D341Med (cell line): ENCODE data around the gene TIAL1.
"Not testable (repeated sequence)": the region's sequence is repeated elsewhere in the genome, so short reads cannot be mapped to it uniquely, and the experiment has no call there.

Experiments
- DNase-seq: peaks from one replicate; pipeline ENCODE4 v3.0.0; 2012; ENCODE audit warnings: low spot score

Gene TIAL1

DNA sequence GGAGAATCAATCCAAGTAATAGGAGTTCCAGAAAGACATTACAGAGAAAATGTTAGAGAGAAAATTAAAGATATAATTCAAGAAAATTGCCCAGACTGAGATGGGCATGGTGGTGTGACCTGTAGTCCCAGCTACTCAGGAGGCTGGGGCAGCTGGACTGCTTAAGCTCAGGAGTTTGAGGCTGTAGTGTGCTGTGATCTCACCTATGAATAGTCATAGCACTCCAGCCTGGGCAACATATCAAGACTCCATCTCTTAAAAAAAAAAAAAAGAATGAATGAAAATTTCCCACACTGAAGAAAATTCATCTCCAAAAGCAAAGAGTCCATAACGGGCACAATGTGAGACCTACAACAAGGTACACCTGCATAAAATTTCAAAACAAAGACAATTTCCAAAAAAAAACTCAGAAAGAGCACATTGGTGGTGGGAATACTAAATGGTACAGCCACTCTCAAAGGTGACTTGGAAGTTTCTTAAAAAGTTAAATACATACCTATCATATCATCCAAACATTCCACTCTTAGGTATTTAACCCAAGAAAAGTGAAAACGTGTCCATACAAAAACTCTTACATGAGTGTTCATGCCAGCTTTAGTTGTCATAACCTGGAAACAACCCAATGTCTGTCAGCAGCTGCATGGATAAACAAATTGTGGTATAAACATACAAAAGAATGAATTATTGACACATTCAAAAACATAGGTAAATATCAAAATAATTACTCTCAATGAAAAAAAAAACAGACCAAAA is 47.3 kb downstream of the TIAL1 start:
- DNase-seq: no peak

GRCh38 chr10:119546009-119546408 is 50.8 kb downstream of the TIAL1 start:
- DNase-seq: no peak

GRCh38 chr10:119545310-119545709 is 51.5 kb downstream of the TIAL1 start:
- DNase-seq: no peak

DNA sequence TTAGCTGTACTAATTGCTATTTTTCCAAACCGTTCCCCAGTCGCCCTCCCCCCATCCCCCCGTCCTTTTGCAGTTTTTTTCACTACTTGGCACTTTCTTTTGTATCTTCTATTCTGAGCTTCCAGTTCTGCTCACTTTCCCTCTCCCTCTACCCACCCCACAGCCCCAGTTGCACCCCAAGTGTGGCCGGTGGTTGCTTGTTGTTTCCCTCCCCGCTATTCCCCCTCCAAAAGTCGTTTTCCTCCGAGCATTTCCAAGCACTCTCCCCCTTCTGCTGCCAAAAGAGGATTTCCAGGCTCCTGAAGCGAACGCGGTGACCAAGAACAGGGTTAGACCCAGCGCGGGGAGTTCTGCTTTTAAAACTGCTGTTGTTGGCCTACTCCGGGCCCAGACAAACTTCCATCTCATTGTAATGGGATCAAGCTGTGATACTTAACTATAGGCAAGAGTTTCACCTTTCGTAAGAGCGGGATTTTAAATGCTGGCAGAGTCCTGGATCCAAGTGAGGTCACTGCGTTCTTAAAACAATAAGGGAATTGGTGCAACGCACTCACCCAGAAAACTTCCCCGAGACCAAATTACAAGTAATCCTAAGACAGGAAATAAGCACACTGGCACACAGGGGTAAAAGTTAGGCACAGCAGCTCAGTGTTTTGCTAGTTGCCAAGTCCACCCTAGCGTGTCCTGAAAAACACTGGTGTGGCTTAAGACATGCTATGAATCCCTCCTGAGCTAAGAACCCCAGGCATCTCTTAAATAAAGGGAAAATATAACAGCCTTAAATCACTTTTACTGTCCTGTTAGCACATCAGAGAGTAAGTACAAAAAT is 52.7 kb downstream of the TIAL1 start:
- no peak for DNase-seq

DNA sequence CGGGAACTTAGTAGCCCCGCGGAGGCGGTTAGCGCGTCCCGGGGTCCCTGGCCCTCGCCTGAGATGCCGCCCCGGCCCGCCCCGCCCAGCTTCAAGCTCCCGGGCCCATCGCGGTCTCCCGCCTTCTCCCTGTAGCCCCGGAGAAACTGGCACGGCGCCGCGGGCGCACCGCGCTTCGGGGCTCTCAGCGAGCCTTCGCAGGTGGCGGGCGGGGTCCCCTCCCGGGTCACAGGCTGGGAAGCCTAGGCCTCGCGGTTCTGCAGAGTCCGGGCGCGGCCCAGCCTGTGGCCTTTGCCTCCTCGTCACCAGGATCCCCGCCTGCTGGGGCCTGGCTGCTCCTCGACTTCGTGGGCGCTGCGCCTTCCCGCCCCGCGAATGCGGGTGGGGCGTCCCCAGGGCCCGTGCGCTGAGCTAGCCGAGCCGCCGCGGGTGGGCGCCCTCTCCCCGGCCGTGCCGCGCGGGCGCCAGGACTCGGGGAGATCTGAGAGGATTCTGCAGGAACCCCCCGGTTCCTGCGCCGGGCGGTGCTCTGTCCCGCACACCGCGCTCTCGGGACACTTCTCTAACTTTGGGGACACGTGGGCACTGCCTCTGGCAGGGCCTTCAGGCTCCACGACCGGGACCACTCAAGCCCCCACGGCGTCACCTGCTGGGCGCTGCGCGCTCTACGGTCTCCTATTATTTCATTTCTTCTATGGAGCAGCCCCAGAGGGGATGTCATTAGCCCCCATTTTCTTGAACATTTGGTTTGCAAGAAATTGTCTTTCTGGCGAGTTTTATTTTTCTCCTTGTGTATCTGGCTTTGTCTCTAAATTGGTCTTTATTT is 53.6 kb downstream of the TIAL1 start:
- DNase-seq: peak; percentile 73

GRCh38 chr10:119542357-119542987 is 54.3 kb downstream of the TIAL1 start, which contains the start of gene RGS10:
TSS of gene RGS10 (minus strand) at chr10:119542719. CDS start at chr10:119542638, 81 bp downstream.
- DNase-seq: peak; percentile 81

DNA sequence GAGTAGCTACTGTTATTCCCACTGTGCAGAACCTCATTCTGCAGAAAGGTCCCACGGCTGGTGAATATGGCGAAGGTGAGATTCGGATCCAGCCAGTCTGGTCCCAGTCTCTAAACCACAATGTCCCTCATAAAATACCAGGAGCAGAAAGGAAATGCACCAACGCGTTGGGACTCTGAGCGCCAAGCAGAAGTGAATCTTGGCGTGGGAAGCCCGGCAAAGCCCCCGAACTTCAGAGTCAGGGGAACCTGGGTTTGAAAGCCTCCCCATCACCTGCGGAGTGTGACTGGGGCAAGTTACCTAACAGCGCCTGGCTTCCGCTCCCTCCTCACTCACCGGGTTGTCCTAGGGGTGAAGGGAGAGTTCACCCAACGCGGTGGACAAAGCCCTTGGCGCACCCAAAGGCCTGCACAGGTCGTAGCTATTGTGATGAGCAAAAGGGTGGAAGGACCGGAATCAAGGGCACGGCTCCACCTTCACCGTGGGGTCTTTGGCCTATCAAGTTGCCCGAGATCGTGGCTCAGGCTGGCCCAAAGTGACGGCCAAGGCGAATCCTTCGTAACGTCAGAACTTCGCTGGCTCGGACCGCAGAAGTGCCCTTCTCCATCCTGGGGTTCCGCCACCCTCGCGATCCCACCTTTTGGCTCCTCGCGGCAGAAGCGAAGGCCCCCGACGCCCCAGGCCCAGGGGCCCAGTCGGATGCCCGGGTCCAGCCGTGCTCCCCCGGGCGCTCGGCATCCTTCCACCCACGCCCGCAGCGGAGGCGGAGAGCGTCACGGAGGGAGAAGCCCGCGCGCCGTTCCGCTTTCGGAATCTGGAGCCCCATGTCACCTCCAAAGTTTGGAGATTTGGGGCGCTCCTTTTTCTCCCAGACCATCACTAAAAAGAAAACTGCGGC is 55.1 kb downstream of the TIAL1 start:
- DNase-seq: no peak

DNA sequence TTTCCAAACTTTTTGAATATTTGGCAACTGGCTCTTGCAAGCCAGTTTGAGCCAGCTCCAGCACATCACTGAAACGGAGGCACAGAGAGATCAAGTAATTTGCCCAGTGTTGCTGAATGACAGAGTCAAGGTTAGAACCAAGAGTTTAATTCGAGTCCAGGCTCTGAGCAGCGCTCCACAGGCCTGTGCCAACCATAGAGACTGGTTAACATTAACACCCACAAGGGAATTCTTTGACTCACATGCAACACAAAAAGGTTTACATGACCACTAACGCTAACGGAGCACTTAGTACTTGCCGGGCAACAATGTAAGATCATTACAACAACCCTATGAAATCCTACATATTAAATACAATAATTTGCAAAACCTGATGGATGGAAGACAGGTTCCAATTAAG is 55.7 kb downstream of the TIAL1 start:
- DNase-seq: no peak

- DNase-seq: no peak
Observed at GRCh38 chr10:119540038-119540437, 56.7 kb downstream of the TIAL1 start.

- no peak for DNase-seq
Observed at GRCh38 chr10:119539359-119539825, 57.4 kb downstream of the TIAL1 start.

DNA sequence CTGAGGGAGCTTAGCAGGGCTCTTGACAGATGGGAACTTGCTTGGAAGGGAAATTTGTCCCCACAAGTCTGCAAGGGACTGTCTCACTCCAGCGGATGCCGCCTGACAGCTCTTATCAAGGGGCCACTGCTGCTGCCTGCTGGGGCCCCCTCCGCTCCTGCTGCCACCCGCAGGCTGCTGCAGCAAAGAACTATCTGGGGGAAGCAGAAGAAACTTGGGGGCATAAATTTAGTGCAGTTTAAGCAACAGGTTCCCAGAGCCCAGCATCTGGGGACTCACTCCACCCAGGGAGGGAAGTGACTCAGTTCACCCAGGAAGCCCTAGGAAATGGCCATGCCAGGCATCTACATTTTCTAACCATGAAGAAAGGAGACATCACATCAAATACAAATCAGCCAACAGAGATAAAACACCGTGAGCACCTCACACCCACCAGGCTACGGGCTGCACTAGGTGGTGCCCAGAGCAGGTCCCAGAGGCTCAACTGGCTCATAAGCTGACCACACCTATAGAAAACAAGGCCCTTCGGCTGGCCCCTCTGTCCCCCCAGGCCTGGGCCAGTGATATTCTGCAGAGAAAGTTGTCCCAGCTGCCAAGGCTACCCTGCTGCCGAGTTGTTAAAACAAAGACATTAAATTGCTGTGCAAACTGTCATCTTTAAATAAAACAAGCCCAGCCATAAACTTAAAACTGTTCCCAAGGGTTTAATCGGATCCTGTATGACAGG is 58.0 kb downstream of the TIAL1 start:
- DNase-seq: no peak

DNA sequence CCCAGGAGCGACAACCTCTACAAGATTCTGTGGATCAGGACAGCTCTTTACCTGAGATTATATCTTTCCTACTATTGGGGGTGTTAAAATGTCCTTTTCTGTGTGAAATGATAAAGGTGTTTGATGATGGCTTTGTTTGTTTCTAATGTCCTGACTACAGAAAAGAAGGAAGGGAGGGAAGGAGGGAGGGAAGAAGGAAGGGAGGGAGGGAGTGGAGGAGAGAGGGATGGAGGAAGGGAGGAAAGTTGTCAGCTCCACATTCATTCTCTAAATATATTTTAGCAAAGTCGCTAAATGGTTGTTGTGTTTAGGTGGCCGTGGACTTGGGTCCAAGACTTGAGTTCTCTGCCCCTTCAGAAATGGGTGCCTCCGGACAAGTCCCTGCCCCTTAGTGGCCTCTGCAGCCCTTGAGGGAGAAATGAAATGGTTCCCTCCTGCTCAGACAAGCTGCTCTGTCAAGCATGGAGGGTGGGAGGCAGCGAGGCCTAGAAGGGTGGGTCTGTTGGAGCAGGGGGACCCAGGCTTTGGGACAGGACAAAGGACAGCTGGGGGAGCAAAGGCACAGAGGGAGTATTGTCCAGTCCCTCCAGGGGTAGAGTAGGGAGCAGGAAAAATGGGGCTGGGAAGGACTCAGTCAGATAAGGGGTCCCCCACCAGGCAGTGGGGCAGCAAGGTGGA is 58.7 kb downstream of the TIAL1 start:
- DNase-seq: no peak

GRCh38 chr10:119536508-119537025 is 60.2 kb downstream of the TIAL1 start:
- DNase-seq: no peak

DNA sequence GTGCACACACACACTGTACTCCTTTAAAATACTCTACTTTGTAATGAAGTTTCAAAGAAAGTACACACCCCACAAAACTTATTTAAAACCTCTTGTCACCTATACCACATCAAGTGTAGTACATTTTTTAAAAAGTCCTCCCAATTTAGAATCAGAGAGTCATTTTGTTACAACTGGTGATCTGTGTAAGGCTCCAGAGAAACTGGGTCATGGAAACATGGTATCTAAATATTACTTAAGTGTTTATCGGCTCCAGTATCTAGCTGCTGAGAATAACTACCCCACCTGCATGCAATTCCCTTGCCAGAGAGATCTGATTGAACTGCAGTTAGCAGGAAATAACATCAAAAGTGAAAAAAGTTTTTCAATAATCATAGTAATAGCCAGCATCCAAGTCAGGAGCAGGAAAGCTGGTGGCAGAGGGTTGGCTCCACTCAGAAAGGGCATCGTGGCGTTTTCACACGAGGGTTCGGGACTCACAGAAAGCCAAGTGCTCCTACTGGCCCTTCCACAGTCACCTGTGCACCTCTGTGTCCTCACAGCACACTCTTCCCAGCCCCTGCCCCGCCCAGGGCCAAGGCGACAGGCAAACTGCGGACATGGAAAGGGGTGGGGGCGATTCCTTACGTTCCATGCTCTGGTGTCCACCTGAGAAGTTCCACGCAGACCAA is 60.8 kb downstream of the TIAL1 start:
- DNase-seq: no peak

GRCh38 chr10:119535305-119535704 is 61.5 kb downstream of the TIAL1 start:
- no peak for DNase-seq

GRCh38 chr10:119533473-119533872 is 63.3 kb downstream of the TIAL1 start:
- DNase-seq: no peak

DNA sequence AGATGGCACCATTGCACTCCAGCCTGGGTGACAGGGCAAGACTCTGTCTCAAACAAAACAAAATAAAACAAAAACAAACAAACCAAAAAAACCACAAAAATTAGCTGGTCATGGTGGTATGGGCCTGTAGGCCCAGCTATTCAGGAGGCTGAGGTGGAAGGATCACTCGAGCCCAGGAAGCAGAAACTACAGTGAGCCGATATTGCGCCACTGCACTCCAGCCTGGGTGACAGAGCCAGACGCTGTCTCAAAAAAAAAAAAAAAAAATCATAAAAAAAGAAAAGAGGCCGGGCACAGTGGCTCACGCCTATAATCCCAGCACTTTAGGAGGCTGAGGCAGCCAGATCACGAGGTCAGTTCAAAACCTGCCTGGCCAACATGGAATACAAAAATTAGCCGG is 64.0 kb downstream of the TIAL1 start:
- not testable (repeated sequence) for DNase-seq

DNA sequence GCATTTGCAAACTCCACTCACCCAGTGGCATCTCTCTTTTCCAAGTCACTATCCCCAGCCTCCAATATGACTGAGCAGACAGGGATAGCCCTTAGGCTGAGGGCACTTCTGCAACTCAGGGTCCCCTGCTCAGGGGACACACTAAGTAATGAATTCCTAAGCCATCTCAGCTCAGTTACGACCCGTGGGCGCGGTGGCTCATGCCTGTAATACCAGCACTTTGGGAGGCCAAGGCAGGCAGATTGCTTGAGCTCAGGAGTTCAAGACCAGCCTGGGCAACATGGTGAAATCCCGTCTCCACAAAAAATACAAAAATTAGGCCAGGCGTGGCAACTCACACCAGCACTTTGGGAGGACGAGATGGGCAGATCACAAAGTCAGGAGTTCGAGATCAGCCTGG is 64.5 kb downstream of the TIAL1 start:
- not testable (repeated sequence) for DNase-seq

DNA sequence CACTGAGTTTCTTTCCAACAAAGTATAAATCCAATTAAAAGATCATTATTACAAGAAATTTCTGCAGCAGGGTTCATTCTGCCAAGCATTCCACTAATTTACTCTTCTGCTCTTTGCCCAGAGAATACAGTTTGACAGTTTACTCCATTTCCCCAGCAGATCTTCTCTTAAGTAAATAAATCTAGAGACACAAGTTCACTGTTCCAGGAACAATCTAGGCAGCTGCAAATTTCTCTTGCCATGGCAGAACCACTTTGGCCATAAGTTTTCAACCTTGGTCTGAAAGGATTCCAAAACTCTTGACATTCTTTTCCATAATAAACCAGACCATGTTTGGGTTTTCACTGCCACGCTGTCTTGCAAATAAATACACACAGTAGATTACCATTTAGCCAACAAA is 65.7 kb downstream of the TIAL1 start:
- DNase-seq: no peak
